ENCODE data around the gene FGFRL1.
A peak's percentile ranks its signal among the peaks of the same experiment; 100 is the strongest.
"Not testable (repeated sequence)": the region's sequence is repeated elsewhere in the genome, so short reads cannot be mapped to it uniquely, and the experiment has no call there.

The FGFRL1 gene

DNA sequence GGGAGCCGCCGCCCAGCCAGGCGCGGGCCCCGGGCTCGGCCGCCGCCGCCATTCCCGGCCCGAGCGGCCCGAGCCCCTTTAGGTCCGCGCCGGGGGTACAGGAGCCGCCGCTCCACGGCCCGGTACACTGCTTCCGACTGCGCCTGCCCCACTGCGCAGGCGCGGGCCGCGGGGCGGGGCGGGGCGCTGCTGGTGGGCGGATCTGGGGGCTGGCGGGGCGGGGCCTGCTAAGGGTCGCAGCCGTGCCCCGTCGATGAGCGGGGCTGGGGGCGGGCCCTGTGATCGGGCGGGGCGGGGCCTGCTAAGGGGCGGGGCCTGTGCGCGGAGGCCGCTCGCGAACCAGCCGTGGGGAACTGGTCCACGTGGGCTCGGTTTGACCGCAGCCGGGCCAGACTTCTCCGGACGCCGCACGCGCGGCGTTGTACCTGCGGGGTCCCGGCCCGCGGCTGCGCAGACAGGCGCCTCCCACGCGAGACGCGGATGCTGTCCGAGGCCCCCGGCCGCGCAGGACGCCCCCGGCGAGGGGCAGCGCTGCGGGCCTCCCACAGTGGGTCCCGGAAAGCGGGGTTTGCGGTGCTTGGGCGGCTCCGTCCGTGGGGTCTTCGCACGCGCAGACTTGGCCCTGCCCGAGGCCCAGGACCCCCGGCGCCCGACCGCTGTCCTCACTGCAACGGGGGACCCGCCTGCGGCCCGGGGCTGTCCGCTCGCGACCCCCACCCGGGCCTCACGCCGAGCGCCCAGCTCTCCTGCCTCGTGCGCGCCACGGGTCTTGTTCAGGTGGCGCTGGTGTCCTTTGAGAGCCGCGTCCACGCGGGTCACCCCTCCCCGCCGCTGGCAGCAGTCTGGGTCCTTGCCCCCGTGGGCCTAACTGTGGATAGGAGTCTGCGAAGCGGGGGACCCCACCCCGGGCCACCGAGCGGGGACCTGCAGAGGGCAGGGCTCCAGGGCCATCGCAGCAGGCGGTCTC is 37.7 kb upstream of the FGFRL1 start, which contains the start of gene DGKQ:
Gene DGKQ (minus strand): TSS at position 139 of the 967 bp plus-strand sequence. CDS start 87 bp downstream, at position 52.
- DNase-seq (ENCODE audit: low read depth in 2 of 2) = peak; percentile 77 to 81

DNA sequence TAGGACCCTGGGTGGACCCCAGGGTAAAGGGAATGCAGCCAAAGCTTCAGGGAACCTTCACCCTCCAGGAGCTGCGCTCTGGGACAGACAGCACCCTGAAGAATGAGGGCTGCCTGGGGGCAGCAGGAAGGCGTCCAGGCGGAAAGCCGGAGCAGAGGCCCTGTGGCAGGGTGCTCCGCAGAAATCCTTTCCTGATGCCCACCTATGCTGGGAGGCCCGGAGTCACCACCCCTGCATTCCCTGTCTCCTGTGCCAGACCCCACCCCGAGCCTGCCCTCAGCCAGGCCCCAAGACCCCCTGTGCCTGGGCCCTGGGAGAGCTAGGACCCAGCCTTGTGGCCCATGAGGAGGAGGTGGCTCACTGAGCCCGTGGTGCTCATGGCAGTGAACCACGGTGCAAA is 36.8 kb upstream of the FGFRL1 start:
- no peak for DNase-seq (ENCODE audit: low read depth in 2 of 2)

DNA sequence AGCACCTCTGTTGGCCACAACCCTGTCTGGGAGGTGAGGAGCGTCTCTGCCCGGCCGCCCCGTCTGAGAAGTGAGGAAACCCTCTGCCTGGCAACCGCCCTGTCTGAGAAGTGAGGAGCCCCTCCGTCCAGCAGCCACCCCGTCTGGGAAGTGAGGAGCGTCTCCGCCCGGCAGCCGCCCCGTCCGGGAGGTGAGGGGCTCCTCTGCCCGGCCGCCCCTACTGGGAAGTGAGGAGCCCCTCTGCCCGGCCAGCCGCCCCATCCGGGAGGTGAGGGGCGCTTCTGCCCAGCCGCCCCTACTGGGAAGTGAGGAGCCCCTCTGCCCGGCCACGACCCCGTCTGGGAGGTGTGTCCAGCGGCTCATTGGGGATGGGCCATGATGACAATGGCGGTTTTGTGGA is 35.4 kb upstream of the FGFRL1 start:
- DNase-seq (ENCODE audit: low read depth in 2 of 2) = not testable (repeated sequence)

DNA sequence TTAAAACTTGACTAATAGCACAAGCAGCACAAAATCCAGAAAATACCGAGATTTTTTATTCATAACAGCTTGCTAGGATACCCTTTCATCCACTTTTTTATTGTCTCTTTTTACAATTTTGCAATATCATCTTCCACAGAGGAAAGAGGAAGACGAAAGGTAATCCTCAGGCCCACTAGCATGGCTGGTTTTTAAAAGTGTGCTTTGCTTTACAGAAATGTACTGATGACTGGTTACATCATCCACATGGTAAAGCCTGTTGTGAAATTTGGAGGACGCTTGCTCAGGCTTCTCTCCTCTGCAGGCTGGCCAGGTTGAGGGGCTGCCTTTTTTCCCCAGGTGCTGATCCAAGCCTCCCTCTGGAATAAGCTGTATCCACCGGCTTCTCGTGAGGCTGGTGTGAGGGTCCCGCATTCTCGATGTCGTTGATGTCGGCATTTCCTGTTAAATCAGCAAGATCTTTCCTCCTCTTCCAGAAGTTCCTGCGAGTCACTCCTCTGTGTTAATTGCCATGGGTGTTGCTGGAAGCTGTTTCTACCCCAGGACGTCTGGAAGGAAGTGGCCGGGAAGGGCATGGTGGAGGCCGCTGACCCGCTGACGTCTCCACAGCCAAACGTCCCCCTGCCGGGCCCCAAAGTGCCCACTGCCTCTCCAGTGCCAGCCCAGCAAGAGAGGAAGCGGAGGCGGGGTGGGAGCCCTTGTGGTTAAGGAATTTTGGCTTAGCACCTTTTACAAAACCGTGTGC is 32.3 kb upstream of the FGFRL1 start:
- DNase-seq (ENCODE audit: low read depth in 2 of 2) = no peak

DNA sequence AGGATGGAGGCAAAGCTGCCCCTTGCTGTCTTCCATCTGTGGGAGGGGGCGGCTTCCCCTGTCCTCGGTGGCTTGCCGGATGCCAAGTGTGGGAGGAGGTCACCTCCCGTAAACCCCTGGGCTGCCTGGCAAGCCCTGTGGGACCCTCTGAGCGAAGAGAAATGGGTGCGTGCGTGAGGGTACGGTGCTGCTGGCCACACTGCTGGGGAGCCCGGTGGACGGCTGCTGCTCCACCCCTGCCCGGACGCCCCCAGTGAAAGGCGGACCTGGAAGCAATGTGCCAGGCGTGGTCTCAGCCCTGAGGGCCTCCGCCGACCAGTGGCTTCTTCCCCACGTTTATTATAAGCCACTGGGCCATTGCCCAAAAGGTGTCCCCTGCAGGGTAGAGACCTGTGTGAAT is 29.1 kb upstream of the FGFRL1 start:
- no peak for DNase-seq (ENCODE audit: low read depth in 2 of 2)

DNA sequence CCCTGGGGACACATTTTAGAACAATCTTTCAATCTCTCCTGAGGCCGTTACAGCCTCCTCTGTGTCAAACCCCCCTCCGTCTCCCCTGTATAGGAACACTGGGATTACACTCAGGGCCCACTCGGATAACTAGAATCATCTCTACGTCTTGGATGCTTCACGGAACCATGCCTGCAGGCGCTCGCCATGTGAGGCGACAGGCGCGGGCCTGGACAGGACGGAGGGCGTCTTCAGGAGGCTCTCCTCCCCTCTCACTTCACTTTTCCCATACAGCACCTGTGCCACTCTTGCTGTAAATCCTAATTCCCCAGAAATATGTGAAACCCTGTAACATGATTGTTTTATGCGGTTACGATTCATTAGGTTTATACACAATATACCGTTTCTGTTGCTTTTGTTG is 28.6 kb upstream of the FGFRL1 start:
- no peak for DNase-seq (ENCODE audit: low read depth in 2 of 2)

DNA sequence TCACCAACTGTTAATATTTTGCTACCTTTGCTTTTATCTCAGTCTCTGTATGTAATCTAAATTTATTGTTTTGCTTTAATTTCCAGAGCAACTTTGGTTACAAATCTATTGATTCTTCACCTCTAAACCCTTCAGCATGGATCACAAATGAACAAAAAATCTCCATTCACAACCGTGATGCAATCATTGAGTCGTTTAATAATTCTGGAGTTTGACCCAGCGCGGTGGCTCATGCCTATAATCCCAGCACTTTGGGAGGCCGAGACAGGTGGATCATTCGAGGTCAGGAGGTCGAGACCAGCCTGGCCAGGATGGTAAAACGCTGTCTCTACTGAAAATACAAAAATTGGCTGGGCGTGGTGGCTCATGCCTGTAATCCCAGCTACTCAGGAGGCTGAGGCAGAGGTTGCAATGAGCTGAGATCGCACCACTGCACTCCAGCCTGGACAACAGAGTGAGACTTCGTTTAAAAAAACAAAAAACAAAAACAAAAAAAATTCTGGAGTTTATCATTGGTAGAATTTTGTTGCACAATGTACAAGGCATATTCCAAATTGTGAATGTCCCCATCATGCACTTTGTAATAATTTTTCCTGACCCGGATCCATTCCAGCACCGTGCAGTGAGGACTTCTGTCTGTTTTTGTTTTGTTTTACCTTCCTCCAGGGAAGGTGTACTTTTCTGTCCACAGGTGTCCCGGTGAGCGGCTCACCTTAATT is 26.9 kb upstream of the FGFRL1 start:
- no peak for DNase-seq (ENCODE audit: low read depth in 2 of 2)

DNA sequence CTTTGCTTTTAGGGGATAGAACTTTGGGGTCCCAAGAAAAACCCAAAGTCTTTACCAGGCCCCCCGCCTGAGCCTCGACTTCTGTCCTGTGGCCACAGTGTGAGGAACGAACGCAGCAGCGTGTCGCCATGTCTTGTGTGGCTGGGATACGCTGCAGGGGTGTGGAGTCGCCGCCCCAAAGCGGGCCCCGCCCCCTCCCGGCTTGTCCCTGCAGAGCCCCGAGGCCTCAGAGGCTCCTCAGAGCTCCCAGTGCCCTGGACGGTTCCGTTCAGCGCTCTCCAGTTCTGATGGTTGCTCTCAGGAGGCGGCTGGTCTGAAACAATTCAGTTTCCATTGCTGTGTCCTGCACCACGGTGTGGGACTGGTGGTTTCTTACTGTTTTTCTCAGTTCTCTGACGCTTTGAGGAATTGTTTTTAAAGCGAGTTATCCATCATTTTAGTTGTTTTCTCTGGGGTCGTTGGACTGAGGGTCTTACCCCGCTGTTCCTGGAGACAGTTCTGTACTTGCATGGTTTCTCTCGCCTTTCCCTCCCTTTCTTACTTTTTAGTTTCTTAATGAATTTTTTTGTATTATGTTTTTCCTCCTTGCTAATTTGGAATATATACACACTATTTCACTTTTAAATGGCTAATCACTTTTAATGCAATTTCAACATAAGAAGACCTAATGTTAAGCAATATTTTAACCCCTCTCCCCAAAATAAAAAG is 26.1 kb upstream of the FGFRL1 start:
- DNase-seq (ENCODE audit: low read depth in 2 of 2) = peak; percentile 44 to 67

DNA sequence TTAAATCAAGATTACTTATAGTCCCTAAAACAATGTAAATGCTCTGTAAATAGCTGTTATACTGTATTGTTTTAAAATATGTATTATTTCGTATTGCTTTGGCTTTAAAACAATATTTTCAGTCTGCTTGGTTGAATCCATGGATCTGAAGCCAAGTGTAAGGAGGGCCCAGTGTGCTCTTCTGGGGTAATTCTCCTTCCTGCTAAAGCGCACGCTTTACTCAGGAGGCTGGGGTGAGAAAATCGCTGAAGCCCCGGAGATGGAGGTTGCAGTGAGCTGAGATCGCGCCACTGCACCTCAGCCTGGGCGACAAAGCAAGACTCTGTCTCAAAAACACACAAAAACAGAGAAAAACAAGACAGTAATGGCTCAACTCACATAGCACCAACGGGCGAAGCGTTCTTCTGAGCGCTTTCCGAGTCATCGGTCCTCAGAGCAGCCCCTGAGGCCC is 25.0 kb upstream of the FGFRL1 start:
- DNase-seq (ENCODE audit: low read depth in 2 of 2) = no peak

DNA sequence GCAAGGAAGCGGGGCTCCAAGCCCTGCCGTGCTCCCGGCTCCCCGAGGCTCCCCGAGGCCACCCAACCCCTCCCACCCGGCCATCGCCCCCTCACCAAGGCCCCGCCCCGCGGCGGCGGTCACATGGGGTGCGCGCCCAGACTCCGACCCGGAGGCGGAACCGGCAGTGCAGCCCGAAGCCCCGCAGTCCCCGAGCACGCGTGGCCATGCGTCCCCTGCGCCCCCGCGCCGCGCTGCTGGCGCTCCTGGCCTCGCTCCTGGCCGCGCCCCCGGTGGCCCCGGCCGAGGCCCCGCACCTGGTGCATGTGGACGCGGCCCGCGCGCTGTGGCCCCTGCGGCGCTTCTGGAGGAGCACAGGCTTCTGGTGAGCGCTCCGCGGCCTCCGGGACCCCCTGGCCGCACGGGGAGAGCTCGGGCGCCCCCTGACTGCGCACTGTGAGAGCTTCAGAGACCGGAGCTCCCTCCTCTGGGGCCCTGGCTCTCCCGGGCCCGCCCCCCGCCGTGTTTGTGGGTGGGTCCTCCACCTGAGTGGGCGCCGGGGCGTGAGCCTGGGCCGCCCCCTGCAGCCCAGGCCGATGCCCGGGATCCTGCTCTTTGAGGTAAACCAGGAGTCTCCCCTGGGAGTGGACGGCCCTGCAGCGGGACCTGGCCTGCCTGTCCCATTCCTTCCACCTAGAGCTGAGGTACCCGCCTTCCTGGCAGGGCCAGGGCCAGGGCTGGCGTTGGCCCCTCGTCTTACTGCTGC is 24.4 kb upstream of the FGFRL1 start, which contains the start of gene IDUA:
Gene IDUA (plus strand): TSS at position 166 of the 745 bp plus-strand sequence. CDS start 41 bp downstream, at position 207.
- DNase-seq (ENCODE audit: low read depth in 2 of 2) = peak; percentile 61 to 84

DNA sequence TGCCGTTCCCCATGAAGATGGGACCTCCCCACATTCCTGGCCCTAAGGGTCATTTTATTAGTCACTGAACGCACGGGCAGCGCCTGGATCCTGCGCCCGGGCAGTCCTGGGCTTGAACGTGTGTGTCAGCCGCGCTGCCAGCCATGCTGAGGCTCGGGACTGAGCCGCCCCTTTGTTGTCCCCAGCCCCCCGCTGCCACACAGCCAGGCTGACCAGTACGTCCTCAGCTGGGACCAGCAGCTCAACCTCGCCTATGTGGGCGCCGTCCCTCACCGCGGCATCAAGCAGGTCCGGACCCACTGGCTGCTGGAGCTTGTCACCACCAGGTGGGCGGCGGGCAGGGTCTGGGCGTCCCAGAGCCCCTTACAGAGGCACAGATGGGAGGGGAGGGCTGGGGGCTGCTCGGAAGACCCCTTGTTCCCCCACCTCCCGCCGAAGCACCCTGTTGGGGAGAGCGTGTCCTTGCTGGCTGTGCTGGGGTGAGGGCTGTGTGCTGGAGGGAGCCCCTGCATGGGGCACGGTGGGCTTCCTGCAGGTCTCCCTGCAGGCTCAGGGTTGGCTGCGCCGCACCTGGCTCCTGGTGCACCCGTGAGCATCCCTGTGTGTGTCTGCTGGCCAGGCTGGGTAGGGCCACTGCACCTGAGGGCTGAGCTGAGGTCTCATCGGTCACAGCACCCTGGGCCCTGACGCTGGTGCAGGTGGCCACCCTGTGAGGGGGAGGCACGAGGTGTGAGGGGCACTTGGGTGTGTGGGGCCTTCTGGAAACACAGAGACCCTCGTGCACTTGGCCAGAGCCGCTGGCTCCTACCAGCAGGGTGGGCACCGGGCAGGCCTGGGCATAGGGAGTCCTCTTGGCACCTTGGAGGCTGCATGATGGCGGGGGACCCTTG is 23.6 kb upstream of the FGFRL1 start:
- DNase-seq (ENCODE audit: low read depth in 2 of 2) = no peak

DNA sequence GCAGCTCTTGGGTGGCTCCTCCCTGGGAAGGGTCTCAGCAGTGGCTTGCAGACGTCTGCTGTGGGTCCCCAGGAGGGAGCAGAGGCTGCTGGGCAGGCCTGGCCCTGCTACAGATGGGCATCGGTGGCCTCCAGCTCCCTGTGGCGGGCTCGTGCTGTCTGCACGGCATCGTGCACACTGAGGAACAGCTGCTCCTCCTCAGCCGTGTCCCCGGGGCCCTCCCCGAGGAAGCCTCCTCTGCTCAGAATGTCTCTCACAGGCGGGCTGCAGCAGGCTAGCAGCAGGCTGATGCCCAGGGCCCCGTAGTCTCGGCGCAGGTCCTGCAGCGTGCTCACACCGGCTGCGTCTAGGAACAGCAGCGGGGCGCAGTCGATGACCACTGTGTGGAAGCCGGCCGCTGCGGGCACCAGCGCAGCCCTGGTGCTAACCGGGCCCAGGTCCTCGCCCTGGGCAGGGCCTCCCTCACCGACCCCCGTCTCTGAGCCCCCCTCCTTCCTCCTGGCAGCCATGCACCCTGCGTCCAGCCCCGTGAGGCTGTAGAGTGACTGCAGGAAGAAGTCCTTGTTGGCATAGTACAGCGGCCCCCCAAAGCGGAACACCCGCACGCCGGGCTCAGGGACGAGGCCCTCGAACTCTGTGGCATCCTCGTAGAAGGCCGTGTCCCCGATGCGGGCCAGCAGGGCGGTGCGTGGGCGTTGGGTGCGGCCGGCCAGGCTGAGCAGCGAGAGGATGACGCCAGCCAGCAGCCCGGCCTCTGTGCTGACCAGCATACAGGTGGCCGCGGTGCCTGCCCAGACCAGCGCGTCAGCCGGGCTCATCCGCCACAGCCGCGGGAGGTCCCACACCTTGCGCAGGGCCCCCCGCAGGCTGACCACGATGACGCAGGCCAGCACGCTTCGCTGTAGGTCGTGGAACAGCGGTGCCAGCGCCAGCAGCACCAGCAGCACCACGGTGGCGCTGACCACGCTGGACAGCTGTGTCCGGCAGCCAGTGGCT is 22.4 kb upstream of the FGFRL1 start:
- no peak for DNase-seq (ENCODE audit: low read depth in 2 of 2)

DNA sequence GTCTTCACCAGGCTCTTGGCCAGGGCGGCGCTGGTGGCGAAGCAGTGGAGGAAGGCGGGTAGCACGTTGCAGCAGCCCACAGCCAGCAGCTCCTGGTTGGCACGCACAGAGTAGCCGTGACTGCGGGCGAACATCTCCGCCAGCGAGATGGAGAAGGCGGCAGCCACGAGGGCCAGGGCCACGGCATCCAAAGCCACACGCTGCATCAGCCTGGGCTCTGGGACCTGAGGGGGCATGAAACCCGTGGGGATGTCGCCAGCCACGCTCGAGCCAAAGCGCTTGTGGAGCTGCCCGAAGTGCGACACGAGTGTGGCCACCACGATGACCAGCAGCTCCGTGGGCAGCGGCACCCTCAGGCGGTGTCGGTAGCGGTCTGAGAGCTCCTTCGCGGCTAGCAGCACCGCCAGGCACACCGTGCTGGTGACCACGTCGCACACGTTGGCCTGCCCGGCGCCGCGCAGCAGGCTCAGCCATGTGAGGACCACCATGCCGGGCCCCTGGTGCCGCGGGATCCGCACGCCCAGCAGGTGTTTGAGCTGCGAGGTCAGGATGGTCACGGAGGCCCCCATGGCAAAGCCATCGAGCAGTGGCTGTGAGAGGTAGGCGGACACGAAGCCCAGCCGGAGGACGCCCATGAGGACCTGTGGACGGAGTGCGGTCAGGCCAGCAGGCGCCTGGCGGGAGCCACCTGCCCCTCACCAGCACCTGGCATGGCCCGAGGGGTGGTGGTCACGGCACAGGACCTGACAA is 21.5 kb upstream of the FGFRL1 start:
- no peak for DNase-seq (ENCODE audit: low read depth in 2 of 2)

DNA sequence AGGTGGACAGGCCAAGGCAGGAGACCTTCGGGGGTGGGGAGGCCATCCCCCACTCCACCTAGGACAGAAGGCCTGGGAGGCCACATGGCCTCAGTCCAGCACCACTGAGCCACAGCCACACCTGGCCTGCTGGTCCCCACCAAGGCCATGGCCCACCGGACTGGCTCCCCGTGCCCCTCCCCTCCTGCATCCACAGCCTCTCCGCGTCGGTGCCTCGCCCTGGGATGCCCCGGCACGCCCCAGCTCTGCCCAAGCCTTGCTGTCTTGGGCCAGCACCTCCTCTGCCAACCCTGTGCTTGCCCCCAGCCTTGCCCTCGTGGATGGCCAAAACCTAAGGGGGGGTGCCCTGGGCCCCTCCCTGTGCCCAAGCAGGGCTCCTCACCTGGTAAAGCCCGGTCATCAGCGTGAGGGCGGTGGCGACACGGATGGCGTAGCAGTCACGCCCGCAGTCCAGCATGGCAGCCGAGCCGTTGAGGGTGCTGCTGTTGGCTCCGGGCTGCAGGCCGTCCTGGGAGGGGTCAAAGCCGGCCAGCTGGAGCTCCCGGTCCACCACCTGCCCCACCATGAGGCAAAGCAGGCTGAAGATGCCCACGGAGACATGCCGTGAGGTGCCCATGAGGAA is 20.6 kb upstream of the FGFRL1 start:
- no peak for DNase-seq (ENCODE audit: low read depth in 2 of 2)

DNA sequence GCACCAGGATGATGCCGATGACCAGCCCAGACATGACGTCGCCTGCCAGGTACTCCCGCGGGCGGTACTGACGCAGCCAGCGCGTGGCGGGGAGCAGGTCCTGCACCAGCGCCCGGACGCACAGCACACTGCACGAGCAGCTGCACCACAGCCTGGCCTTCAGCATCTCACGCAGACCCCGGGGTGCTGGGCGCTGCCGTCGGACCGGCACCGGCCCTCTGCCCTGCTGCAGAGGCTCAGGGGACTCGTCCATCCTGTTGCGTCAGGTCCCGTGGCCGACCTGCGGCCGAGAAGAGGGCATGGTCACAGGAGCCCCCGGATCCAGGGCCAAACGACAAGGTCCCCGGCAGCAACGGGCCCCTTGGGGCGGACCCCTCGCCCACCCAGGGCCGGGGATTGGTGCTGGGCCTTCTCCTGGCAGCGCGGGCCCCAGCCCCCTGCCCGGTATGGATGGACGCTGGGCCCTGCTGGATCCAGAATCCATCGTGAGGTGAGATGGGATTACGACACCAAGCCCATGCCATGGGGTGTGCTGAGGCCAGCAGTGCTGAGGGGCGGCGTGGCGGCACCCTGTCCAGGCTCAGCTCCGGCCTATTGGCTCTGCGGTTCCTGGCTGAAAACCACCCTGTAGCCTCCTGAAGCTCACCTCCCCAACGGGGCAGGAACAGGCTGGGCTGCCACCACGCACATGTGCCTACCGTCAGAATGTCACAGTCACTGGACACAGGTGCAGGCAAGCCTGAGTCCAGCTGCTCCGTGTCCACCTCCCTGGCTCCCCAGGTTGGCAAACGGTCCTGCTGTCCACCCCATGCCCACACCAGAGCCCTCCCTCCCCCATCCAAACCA is 19.8 kb upstream of the FGFRL1 start:
- no peak for DNase-seq (ENCODE audit: low read depth in 2 of 2)
